ENCODE results near the gene MARCHF10.
A peak's percentile ranks its signal among the peaks of the same experiment; 100 is the strongest.

Gene MARCHF10

GRCh38 chr17:62653826-62654761 lies 154.0 kb downstream of the MARCHF10 start:
- DNase-seq, result peak; percentile 20

GRCh38 chr17:62653002-62653825 lies 154.9 kb downstream of the MARCHF10 start:
- peak; percentile 98 for DNase-seq

GRCh38 chr17:62652251-62653001 lies 155.7 kb downstream of the MARCHF10 start:
- peak; percentile 43 for DNase-seq
